Stimulated activated CD4-positive, alpha-beta T cell treated with anti-CD3 and anti-CD28 coated beads, TNF-alpha, amount 100 ng/mL, for 48 hours (primary cell): ENCODE data around the gene DBR1.
A peak's percentile ranks its signal among the peaks of the same experiment; 100 is the strongest.

Experiments
- DNase-seq, 3 donors: peaks; one replicate each; pipeline ENCODE4 v3.0.0-alpha.2; 2020; ENCODE audit warnings: low read depth in 3 of 3

Gene DBR1

DNA sequence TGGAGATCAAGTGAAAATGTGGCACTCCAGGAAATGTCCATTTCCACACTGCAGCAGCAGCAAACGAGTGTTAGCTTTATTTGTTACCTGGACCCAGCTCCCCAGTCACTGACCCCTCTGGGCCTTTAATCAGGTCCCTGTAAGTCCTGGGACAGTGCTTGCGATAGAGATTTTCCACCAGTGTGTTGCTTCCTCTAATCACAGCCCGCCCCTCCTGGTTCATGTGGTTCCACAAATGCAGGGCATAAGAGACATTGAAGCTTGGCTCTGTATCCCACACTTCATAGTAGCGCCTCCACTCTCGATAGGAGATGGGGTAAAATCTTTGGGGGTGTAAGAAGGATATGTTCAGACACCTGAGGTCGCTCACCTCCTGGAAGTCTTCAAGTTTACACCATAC, 50.5 kb downstream of the DBR1 start:
- DNase-seq = no peak

DNA sequence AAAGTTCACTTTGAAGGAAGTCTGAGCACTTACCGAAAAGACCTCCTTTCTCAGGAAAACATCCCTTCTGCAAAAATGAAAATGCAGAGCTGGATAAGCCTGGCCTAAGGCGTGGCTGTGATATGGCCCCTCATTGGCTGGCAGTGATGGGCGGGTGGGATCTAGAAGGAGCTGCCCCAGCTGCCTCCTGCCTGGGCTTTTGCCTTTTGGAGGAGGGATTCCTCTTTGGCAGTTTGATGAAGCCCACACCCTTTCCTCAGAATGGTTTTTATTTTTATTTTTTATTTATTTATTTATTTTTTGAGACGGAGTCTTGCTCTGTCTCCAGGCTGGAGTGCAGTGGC, 55.3 kb downstream of the DBR1 start:
- DNase-seq = no peak

DNA sequence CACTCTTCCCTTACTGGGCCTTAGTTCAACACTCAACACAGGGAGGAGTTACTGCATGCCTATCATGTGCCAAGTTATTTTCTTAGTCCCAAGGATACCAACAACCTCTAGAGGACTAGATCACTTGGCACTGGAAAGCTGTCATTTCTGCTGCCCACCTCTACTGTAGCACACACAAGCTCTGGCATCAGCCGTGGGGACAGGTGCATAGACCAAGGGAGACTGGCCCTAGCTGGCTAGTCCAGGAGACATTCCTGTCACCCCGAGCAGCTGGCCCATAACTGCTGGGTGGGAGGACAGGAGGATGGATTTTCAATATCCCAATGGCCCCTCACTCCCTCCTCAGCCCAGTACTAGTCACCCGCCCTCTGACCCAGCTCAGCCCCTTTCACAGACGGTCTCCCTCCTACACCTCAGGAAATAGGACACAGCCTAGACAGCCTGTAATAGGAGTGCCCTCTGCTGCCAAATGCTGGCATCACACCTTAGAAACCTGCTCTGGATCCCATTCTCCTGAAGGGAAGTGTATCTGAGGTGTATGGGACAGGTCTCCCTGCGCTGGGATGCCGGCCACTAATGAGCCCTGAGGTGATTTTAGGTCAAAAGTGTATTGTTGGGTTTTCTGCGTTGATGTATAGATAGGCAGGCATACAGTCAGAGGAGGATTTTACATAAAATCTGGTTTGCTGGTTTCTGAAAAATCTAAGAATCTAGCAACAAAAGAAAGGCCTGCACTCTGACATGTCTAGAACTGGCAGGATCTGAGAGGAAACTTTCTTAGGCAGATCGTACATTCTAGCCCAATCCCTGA, 55.9 kb downstream of the DBR1 start:
- peak; percentile 28 to 50 (median 42) for DNase-seq

DNA sequence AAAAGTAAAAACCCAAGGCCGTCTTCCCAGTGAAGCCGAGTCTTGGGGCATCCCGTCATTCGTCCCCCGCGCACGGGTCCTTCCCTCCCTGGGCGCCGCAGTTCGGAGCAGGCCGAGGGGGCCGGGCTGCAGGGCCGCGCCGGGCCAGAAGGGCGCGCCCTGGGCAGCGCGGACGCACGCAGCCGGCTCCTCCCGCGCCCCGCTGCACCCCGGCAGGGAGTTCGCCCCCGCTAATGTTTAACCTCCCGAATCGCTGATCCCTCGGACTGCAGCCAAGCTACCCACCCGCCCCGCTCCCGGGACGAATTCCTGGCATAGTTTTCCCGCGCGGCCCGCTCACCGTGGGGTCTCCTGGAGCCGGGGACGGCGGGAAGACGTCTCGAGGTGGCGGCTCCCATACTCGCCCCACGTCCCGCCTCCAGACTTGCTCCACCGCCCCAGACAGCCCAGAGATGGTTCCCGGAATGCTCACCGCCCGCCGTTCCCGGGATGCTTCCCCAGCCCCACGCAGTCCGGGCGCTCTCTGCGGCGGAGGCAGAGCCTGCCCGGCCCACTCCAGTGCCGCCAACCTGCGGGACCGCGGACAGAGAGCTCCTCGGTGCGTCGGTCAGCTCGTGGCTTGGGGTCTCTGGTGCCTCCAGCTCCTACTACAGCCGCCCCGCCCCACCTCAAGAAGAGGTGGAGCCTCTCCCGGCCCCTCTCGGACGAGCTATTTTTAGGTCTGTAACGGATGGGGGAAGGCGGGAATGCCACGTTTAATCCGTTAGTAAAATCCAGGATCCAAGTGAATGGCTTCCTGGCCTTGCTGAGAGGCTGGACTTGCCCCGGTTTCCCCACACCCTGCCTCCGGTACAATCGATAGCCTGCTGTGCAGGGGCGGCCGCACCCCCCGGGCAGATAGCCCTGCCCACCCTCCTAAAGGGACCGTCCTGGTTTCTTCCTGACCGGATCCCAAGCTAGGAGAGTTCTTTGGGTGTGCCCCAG, 59.4 kb downstream of the DBR1 start, which contains the start of gene DZIP1L:
Gene DZIP1L, minus strand, starts transcription at position 621 of the 984 bp plus-strand sequence. CDS start 11,637 bp downstream, outside the sequence.
- peak in 1 of 3 donors; percentile 15 for DNase-seq

DNA sequence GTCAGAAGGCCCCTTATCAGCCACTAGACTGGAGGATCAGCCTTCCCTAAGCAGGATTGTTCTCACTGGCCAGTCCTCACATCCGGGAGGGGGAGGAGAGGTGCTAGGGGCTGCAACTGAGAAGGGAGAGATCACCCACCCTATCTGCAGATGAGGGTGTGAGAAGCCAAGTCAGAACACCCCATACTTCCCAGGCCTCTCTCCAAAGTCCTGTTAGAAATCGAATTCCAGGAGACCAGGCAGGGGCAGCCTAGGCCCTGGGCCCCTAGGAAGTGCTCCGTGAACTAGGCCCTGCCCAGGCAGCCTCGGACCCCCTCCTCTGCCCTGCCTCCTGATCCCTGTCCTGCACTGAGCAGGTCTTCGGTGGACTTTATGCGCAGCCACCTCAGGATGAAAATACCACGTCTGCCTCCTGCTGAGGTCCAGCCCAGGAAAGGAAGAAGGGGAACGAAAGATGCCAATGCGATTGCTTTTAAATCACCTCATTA, 60.2 kb downstream of the DBR1 start:
- DNase-seq = no peak

DNA sequence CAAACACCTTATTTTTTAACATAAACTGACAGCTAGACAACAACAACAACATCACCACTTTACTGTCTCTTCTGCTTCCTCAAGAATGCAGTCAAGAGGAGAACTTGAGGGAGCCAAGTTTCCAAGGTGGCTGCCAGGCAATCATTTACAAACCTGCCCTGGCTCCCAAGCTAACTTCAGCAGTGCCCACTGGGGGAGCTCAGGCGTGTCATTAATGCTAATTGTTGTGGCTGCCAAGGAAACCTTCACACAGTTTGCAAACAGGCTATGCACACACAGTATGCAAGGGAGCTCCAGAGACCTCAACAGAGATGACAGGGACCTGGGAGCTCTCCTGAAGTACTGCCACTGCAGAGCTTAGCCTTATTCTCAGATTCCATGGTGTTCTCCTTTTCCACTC, 61.4 kb downstream of the DBR1 start:
- DNase-seq = no peak

DNA sequence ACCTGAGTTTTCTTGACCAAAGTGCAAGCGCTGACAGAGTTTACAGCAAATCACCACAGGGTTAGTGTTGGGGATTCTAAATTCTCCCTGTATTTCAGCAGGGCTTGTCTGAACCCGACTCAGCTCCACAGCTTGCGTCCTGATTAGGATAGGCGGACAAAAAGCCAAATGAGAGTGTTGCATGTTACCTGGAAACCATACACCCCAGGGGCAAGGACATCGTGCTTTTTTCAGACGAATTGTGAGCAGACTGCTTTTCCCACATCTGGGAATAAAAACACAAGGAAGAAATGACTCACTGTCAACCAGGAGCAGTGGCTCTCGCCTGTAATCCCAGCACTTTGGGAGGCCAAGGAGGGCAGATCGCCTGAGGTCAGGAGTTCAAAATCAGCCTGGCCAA, 62.4 kb downstream of the DBR1 start:
- DNase-seq = no peak
